KMS-11 (cell line): ENCODE data around the gene SCAP.
"Not testable (repeated sequence)": the region's sequence is repeated elsewhere in the genome, so short reads cannot be mapped to it uniquely, and the experiment has no call there.

Experiments used
- H2AFZ ChIP-seq: fragments of 200-600 bp; sonication (generic); 2 replicates; pipeline ENCODE4 v1.6.1; 2016; ENCODE audit warnings: antibody characterized with exemption, mixed run types, low read depth
- H3K27ac ChIP-seq: fragments of 200-600 bp; sonication (generic); 2 replicates; pipeline ENCODE4 v1.6.1; 2016; ENCODE audit warnings: mild to moderate bottlenecking, mixed run types
- H3K27me3 ChIP-seq: fragments of 200-600 bp; sonication (generic); 2 replicates; pipeline ENCODE4 v1.6.1; 2017; ENCODE audit warnings: mild to moderate bottlenecking, low read depth, mixed run types, moderate library complexity; ENCODE audit not compliant: insufficient read depth
- H3K36me3 ChIP-seq: fragments of 200-600 bp; sonication (generic); 2 replicates; pipeline ENCODE4 v1.6.1; 2017; ENCODE audit warnings: mild to moderate bottlenecking, mixed run types; ENCODE audit not compliant: insufficient read depth
- H3K4me1 ChIP-seq: fragments of 200-600 bp; sonication (generic); 2 replicates; pipeline ENCODE4 v1.6.1; 2016; ENCODE audit warnings: mild to moderate bottlenecking, low read depth, mixed run types; ENCODE audit not compliant: poor library complexity, severe bottlenecking
- H3K4me2 ChIP-seq: fragments of 200-600 bp; sonication (generic); 2 replicates; pipeline ENCODE4 v1.7.0; 2016; ENCODE audit warnings: mild to moderate bottlenecking, mixed run types
- H3K4me3 ChIP-seq: fragments of 200-600 bp; sonication (generic); IDR thresholded peaks from 2 replicates; pipeline ENCODE4 v1.6.1; 2017; ENCODE audit warnings: low read depth, low read length, mixed read lengths; ENCODE audit not compliant: insufficient read depth
- H3K79me2 ChIP-seq: fragments of 200-600 bp; sonication (generic); 2 replicates; pipeline ENCODE4 v1.6.1; 2016; ENCODE audit warnings: low read depth, mixed run types; ENCODE audit not compliant: insufficient read depth
- H3K9ac ChIP-seq: fragments of 200-600 bp; sonication (generic); 2 replicates; pipeline ENCODE4 v1.6.1; 2016; ENCODE audit warnings: mild to moderate bottlenecking, mixed run types
- H4K20me1 ChIP-seq: fragments of 200-600 bp; sonication (generic); 2 replicates; pipeline ENCODE4 v1.6.1; 2016; ENCODE audit warnings: mild to moderate bottlenecking, mixed run types; ENCODE audit not compliant: insufficient read depth
- TF ChIP-seq, protein P1 (sequence below): fragments of 200-600 bp; sonication (generic); conservative IDR thresholded peaks from 2 replicates; pipeline ENCODE4 v1.6.1; 2017; ENCODE audit warnings: low read depth, mild to moderate bottlenecking, antibody characterized with exemption, low read length, moderate library complexity, mixed read lengths

SCAP gene

DNA sequence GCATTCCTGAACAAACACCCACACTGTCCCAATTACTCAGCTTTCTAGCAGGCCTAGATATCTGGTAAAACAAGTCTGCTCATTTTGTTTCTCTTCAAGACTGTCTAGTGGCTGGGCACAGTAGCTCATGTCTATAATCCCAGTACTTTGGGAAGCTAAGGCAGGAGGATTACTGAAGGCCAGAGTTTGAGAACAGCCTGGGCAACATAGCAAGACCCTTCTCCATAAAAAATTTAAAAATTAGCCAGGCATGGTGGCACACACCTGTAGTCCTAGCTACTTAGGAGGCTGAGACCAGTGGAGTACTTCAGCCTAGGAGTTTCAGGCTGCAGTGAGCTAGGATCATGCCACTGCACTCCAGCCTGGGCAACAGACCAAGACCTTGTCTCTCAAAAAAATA lies 101.2 kb downstream of the SCAP start:
- Histone ChIP-seq H3K4me3 (no peak overlapping the region), H3K36me3 (no peaks in the 10 kb centered on the region), H2AFZ (no peak overlapping the region), H3K4me1 (peaks cover 2% of the 10 kb centered on the region), H4K20me1 (no peaks in the 10 kb centered on the region), H3K27me3 (no peaks in the 10 kb centered on the region), H3K79me2 (no peaks in the 10 kb centered on the region), H3K27ac (no peak overlapping the region), H3K9ac (no peak overlapping the region), H3K4me2 (no peak overlapping the region)
- TF ChIP-seq, protein P1, sequence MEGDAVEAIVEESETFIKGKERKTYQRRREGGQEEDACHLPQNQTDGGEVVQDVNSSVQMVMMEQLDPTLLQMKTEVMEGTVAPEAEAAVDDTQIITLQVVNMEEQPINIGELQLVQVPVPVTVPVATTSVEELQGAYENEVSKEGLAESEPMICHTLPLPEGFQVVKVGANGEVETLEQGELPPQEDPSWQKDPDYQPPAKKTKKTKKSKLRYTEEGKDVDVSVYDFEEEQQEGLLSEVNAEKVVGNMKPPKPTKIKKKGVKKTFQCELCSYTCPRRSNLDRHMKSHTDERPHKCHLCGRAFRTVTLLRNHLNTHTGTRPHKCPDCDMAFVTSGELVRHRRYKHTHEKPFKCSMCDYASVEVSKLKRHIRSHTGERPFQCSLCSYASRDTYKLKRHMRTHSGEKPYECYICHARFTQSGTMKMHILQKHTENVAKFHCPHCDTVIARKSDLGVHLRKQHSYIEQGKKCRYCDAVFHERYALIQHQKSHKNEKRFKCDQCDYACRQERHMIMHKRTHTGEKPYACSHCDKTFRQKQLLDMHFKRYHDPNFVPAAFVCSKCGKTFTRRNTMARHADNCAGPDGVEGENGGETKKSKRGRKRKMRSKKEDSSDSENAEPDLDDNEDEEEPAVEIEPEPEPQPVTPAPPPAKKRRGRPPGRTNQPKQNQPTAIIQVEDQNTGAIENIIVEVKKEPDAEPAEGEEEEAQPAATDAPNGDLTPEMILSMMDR, result no peak

GRCh38 chr3:47370887-47371697 lies 104.6 kb downstream of the SCAP start:
- Histone ChIP-seq H3K9ac (no peak overlapping the region), H3K4me1 (no peaks in the 10 kb centered on the region), H3K4me2 (no peak overlapping the region), H3K27ac (no peak overlapping the region), H3K79me2 (no peaks in the 10 kb centered on the region), H3K27me3 (no peaks in the 10 kb centered on the region), H3K4me3 (no peak overlapping the region), H2AFZ (no peak overlapping the region), H4K20me1 (no peaks in the 10 kb centered on the region), H3K36me3 (no peaks in the 10 kb centered on the region)
- TF ChIP-seq, protein P1, result no peak

DNA sequence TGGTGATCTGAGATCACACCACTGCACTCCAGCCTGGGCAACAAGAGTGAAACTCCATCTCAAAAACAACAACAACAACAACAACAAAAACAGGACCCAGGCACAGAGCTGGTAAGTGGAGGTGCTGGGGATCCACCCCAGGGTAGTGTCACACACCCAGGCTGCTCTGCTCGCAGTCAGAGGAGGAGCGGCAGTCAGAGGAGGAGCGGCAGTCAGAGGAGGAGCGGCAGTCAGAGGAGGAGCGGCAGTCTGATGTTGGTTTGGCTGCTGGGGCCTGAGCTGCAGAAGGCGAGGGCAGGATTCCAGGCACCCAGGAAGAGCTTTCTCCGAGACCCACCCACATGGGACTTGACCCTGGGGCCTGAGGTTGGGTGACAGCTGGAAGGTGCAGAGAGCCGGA lies 105.7 kb downstream of the SCAP start:
- not testable (repeated sequence) for H2AFZ ChIP-seq, H3K27ac ChIP-seq, H3K9ac ChIP-seq, H4K20me1 ChIP-seq, H3K27me3 ChIP-seq, H3K4me3 ChIP-seq, H3K4me2 ChIP-seq, H3K4me1 ChIP-seq, H3K36me3 ChIP-seq, H3K79me2 ChIP-seq

GRCh38 chr3:47367631-47368030 lies 108.1 kb downstream of the SCAP start:
- H3K4me2 ChIP-seq, result no peak overlapping the region
- no peaks in the 10 kb centered on the region for H3K4me1 ChIP-seq
- H3K9ac ChIP-seq, result no peak overlapping the region

GRCh38 chr3:47366833-47367232 lies 108.9 kb downstream of the SCAP start:
- no peak overlapping the region for H3K4me3 ChIP-seq
- H3K36me3 ChIP-seq, result no peaks in the 10 kb centered on the region
- H4K20me1 ChIP-seq, result no peaks in the 10 kb centered on the region
- no peak overlapping the region for H3K4me2 ChIP-seq
- TF ChIP-seq, protein P1, result no peak
- no peak overlapping the region for H2AFZ ChIP-seq
- no peak overlapping the region for H3K9ac ChIP-seq
- no peak overlapping the region for H3K27ac ChIP-seq
- H3K79me2 ChIP-seq, result no peaks in the 10 kb centered on the region
- H3K27me3 ChIP-seq, result no peaks in the 10 kb centered on the region
- H3K4me1 ChIP-seq, result no peaks in the 10 kb centered on the region

More at GRCh38 chr3:47367631-47368030, 108.1 kb downstream of the SCAP start:
- Histone ChIP-seq H3K36me3 (no peaks in the 10 kb centered on the region), H2AFZ (no peak overlapping the region), H3K27ac (no peak overlapping the region), H3K79me2 (no peaks in the 10 kb centered on the region), H3K27me3 (no peaks in the 10 kb centered on the region), H3K4me3 (no peak overlapping the region), H4K20me1 (no peaks in the 10 kb centered on the region)
- TF ChIP-seq, protein P1, result no peak
